ENCODE data around the gene RNF146.
"Not testable (repeated sequence)": the region's sequence is repeated elsewhere in the genome, so short reads cannot be mapped to it uniquely, and the experiment has no call there.

Gene RNF146, protein sequence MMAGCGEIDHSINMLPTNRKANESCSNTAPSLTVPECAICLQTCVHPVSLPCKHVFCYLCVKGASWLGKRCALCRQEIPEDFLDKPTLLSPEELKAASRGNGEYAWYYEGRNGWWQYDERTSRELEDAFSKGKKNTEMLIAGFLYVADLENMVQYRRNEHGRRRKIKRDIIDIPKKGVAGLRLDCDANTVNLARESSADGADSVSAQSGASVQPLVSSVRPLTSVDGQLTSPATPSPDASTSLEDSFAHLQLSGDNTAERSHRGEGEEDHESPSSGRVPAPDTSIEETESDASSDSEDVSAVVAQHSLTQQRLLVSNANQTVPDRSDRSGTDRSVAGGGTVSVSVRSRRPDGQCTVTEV

DNA sequence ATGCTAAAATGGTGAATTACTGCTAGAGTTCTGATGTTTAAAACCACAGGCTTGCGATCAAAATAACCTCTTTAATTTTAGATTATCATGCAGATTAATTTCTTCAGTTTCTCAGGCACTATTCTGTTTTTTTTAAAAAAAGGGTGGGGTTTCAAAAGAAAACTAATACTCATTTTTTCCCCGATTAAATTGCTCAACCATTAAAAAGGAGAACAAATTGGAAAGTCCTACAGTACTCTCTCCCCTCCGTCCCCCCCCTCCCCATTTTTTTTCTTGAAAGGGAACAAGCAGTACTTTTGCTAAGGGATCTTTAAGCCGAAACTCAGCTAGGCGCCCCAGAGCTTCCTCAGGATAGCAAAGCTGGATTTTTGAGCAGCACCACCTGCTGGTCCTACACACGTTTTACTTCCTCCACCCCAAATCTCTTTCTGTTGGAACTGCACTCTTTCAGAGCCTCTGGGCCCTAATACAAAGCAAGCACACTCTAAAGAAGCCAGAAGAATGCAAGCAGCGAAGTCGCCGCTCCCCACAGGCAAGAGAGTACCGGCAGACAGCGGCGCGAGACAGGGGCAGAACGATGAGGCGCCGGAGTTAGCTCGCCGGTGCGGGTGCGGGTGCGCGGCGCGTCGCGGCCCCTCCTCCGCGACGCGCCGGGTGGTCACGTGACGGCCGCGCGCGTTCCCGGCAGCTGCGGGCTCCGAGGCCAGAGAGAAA is at the start of gene RNF146:
TSS of gene RNF146 (plus strand) at position 687 of the 714 bp plus-strand sequence. CDS start 13,475 bp downstream, outside the sequence.
- DNase-seq, result peak; percentile 95

DNA sequence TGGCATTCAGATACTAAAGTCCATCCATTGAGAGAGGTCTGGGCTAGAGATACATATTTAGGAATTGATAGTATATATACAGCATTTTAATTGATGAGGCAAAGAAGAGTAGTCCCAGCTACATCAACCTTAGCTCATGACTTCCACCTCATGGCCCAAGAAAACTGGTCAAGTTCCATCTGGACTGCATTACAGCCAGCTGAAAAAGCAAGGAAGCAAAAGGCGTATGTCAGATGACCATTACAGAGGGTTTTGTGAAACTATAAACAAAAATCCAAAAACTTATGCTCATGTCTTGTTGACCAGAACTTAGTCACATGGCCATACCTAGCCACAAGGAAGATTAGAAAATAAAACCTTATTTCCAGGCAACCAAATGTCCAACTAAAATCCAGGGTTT is 46.8 kb upstream of the RNF146 start:
- DNase-seq, result no peak

DNA sequence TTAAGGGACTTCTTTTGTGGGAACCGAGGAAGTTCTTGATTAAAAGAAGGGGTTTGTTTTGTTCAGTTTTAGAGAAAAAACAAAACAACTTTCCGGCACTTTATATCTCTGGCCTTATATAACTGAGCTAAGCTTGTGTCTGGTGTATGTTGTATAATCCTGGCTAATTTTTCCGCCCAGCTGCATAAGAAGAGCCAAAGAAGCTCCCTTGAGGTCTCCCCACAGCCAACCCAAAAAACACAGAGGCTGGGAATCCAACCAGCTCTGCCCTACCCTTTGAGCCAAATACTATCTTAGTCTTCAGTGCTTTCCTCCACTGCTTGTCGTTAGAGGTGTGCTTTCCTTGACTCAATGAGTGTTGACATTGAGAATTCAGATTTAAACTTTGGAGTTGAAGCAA is 45.5 kb upstream of the RNF146 start:
- DNase-seq, result no peak

DNA sequence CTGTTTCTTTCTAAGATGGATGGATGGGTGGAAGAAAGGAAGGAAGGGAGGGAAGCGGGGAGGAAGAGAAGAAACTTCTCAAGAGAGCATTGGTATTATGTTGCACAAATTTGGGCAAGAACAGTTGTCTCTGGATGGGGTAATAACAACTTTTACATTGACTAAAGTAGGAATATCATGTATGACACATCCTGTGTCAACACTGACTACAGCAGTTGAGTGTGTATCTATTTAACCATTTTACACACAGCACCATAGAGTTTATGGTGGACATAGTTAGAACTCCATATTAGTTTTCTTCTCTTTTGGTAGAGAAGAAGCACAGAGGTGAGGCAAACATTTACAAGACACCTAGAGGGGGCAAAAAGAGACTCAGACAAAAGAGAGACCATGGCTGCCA is 44.2 kb upstream of the RNF146 start:
- DNase-seq, result no peak

DNA sequence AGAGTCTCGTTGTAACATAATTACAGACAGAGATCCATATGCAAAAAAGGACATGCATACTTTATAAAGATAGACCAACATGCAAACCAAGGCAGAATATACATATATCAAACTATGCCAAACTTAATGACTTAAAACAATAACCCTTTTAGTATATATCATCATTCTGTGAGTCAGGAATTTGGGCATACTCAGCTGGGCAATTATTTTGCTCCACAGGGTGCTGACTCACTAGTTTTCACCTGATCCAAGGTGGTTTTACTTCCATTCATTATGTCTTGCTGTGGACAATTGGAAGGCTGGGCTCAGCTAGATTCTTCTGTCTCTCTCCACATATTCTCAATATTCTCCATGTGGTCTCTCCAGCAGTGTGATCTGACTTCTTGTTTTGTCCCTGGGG is 41.2 kb upstream of the RNF146 start:
- DNase-seq, result no peak

DNA sequence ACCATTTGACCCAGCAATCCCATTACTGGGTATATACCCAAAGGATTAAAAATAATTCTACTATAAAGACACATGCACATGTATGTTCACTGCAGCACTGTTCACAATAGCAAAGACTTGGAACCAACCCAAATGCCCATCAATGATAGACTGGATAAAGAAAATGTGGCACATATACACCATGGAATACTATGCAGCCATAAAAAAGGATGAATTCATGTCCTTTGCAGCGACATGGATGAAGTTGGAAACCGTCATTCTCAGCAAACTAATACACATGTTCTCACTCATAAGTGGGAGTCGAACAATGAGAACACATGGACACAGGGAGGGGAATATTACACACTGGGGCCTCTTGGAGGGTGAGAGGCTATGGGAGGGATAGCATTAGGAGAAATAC is 32.8 kb upstream of the RNF146 start:
- not testable (repeated sequence) for DNase-seq

DNA sequence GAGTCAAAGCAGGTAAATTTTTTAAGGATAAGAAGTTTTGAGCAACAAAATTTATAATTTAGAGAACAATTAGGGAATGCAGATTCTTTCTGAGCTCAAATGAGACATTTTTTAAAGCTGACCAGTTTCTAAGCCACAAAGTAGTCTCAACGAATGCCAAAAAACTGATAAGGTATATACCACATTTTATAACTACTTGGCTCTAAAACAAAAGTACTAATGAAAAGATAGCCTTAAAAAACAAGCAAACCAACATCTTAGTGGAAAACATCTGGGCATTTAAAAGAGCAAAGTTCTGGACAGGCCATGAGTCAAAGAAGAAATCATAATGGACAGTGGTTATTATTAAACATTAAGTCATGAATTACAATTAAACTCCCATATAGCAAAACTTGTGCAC is 23.2 kb upstream of the RNF146 start:
- no peak for DNase-seq

DNA sequence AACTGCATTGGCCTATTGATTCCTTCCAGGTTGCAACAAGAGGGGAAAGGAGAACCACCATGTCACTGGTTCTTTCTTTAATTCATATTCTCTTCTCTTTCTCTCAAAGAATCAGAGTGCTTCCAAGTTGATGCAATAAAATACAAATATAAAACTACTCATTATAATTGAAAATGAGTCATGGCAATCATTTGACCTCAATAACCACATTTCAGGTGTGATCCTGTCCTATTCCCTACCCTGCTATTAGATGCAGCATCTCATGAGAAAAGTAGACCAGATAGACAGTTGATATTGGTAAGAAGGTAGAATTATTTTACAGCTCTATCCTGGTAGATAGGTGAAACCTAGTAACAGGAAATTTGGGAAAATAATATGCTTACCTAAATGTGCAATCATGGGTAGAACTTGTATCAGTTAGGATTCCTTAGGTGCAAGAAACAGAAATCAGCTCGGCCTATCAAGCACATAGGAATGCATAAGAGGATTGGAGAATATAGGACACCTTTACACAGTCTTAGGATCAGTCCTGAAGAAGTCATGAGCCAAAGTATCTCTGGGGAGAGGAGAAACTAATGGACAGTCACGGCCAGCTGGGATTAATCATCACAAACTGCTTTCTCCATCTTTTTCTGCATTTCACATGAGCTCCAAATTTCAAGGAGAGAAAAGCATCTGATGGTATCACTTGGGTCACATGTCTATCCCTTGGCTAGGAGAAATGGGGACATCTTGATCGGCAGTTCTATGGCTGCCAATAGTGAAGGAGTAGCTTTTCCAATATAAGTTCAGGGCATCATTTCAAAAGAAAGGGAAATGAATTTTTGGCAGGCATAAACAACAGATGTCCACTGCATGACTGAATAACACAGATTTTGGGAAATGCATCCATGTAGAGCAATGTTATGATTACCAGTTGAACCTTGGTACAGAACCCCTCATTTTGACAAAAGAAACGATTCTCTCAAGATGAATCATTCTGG is 19.3 kb upstream of the RNF146 start:
- no peak for DNase-seq

DNA sequence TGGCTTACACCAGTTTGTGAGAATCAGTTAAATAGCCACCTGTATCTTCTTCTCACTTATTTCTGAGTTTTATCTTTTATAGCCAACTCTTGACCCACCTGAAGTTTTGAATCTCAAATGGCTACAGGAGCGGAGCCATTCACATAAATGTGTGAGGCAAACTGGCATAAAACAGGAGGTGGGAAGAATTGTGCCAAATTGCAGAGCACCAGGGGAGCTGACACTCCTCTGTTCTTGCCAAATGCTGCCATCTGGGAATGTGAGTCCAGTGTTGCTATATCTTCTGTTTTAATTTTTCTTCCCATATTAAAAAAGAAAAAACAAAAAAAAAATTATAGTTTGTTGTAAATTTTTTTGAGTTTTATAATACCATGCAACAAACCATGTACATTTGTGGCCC is 17.0 kb upstream of the RNF146 start:
- no peak for DNase-seq

DNA sequence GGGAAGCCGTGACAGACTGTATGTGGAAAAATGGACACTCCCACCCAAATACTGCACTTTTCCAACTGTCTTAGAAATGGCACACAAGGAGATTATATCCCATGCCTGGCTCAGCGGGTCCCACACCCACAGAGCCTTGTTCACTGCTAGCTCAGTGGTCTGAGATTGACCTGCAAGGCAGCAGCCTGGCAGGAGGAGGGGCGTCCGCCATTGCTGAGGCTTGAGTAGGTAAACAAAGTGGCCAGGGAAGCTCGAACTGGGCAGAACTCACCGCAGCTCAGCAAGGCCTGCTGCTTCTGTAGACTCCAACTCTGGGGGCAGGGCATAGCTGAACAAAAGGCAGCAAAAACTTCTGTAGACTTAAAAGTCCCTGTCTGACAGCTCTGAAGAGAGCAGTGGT is 11.4 kb upstream of the RNF146 start:
- no peak for DNase-seq

DNA sequence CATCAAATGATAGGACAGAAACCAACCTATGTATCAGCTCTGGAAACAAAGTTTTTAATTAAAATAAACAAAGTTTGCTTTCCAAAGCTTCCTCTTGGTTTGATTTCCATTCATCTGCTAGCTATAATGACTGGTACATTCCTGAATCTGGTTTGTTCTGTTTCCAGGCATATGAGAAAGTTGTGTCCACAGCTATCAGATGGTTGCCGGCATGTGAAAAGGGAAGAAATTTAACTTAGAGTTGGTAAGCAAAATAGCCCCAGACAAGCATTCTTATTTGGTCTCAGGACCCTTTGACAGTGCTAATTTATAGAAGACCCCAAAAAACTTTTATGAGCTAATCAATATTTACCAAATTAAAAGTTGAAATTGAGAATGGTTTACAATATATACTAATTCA is 3.8 kb upstream of the RNF146 start:
- DNase-seq, result no peak

DNA sequence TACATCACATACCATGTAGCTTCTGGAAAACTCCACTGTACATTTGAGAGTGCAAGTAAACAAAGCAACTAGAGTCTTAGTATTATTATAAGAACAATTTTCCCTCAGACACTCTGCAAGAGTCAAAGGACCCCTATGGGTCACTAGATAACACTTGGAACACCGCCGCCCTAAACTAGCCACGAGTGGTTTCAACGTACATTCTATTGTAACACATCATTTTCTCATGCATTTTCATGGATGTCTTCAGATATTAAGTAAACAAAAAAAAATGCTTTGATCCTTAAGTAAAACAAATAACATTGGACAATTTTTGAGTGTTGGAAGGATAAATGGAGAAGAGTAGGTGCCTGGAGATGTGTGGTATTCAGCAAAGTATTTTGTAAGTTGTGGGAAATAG is 3.2 kb upstream of the RNF146 start:
- DNase-seq, result no peak

DNA sequence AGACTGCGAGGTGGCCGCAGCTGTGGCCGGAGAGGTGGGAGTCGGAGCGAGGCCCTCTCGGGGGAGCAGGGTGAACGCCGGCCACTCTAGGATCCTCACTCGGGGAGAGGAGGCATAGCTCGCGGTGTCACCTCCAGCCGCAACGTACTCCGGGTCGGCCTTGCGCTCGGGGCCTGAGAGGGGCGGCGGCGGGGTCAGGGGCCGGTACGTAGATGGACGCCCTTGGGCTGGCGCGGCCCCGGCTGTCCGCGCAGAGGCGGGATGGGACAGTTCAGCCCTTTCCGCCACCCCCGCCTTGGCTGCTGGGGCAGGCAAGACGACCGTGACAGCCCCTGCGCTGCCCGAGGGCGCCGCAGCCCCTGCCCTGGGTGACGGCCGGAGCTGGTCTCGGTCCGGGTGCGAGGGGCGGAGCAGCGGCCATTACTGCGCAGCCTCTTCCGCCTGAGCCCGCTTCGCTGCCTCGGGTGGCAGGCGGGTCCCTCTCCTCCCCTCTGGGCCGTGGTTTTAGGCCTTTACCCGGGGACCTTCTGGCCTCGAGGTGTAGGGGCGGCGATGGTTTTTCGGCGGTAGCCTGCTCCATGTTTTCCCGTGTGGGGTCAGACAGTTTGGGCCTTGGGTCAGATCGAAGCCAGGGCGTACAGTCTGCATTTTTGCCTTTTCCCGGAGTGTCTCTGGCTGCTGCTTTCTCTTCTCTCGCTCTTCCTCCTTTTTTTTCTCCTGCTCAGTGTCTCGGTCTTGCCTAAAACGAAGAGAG is 405 bp downstream of the RNF146 start:
- DNase-seq, result peak; percentile 86

DNA sequence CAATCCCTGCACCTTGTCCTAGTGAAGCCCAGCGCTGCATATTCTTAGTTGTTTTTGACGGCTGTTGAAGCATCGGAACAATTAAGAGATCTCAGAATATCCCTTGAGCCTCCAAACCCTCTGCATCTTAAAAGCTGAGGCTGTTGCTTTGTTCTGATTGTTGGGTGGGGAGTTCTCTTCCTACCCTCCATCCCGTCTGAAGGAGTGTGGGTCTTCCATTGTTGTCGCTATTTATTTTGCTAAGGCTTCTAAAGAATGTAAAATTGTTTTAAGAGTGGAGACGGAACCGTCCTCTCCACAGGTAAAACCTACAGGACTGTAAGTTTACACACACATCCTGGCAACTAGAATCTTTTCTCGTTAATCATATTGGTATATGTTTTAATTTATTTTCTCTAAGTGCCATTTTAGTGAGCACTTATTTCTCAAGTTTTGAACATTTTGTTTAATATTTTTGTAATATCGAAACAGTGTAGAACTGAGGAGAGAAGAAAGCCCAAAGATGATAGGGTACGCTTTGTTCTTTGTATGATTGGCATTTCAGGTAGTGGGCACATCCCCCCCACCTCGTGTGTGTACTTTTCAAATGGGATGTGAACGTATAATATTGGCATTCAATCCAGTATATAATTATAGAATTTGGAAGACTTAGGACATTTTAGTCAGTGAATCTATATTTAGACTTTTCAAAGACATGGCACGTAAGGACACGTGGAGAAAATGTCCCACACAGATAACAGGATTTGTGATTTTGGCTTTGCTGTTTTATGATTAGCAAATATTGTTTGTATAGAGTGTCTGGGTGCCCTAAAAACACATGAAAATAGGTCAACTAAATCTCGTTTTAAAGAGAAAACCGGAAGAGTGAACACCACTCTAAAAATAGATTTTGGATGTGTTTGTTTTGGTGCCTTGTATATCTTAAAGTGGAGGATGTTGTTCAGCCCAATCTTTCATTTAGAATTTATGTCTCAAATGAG is 1.3 kb downstream of the RNF146 start:
- peak; percentile 53 for DNase-seq

DNA sequence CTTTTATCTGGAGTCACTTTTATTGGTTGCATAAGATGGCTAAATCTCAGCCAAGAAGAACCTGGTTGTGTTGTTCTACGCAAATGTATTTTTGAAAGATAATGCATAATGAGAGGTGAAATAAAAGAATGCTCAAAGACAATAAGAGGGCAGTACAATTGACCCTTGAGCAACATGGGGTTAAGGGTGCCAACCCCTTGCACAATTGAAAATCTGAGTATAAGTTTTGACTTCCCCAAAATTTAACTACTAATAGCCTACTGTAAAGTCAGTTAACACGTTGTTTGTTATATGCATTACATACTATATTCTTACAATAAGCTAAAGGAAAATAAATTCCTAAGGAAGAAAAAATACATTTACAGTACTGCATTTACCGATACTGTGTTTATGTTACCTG is 5.9 kb downstream of the RNF146 start:
- no peak for DNase-seq

DNA sequence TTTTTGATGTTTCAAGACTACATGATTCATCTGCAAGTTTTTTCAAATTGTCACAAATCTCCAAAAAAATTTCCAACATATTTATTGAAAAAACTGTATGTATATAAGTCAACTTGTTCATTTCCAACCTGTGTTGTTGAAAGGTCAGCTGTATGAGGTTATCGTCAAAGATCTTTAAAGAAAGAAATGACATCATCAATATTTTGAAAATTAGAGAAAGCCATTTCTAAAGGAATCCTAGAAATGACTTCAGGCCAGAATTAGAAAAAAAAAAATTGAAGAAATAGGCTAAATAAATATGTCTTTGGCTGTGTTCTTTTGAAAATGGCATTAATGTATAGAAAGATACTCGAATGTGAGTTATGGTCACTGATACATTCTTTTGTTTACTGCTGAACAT is 6.8 kb downstream of the RNF146 start:
- no peak for DNase-seq

DNA sequence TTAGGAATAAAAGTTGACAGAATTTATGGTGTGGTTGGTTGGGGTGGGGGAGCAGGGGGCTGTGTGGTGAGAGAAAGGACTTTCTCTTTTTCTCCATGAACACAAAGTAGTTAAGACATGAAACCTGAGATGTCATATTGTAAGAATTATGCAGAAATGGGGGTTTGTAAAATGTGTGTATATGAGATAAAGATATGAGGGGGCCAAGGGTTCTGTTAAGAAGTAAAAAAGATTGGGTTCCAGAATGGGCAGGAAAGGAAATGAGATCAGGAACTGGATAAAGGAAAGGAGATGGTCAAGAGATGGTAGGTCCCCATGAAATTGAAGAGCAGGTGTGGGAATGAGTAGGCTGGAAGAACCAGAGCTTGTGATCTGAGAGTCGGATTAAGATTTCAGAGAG is 9.7 kb downstream of the RNF146 start:
- peak; percentile 41 for DNase-seq

DNA sequence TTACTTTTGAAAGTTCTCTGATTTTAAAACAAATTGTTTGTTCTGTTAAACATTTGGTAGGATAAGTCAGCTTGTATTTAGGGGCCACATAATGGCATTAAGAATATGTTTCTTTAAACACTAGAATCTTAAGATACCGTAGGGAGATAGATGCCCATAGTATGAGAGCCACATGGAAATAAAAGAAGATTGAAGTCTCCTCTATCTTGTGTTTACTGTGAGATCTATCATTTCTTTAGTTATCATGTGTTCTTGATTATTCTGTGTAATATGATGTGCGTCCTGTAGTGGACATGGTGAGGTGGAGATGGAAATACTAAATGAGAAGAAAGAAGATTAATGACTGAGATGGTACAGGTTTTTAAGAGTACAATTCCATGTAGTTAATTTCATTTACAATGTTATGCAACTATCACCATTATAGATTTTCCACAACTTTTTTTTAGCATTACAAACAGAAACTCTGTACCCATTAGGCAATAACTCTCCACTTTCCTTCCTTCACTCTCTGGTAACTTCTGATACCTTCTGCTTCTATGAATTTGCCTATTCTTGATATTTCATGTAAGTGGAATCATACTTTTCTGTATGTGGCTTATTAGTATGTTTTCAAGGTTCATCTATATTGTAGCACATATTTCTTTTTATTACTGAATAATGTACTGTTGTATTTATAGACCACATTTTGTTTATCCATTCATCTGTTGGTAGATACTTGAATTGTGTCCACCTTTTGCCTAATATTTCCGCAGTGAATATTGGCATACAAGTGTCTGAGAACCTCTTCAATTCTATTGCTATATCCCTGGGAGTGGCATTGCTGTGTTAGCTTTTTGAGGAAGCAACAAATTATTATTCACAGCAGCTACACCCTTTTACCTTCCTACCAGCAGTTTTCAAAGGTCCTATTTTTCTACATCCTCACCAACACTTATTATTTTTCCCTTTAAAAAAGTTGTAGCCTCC is 11.5 kb downstream of the RNF146 start:
- no peak for DNase-seq

DNA sequence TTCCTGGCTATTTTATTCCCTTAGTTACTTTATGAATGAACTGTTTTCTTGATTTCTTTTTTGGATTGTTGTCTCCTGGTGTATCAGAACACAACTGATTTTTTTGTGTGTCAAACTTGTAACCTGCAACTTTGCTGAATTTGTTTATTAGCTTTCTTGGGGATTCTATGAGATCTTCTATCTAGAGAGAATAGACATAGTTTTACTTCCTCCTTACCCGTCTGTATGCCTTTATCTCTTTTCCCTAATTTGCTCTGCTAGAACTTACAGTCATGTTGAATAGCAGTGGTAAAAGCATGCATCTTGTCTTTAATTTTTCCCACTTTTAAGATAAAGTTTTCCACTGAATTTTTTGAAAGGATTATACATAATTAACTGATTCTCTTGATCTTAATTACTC is 13.2 kb downstream of the RNF146 start:
- DNase-seq, result peak; percentile 54

DNA sequence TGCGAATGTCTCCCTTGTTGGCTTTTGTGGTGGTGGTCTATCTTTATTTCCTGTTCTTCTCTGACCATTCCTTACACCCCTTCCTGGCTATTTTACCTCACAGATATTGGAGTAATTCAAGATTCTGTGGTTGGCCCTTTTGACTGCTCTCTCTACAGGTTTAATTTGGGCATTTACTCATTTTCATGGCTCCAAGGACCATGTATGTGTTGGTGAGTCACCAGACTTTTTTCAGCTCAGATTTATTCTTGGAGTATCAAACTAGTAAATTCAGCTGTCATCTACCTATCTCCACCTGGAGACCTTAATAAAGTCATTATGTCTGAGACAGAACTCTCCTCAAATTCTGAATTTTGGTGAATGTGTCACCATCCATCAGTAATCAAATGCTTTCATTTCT is 15.5 kb downstream of the RNF146 start:
- no peak for DNase-seq

All from OCI-M1 (cell line).